Keratinocyte (primary cell): ENCODE data around the gene LHPP. TPM values are rescaled to one million over a fixed set of nuclear protein-coding genes. Genes with fewer than 3 reads are reported as not detected.

Experiments used
- DNase-seq: peaks from one replicate; pipeline ENCODE4 v3.0.0-alpha.2; 2011; ENCODE audit warnings: low read depth, missing footprints, low spot score
- FAIRE-seq: peaks from 2 replicates; lab custom pipeline; 2011; peaks lifted over from hg19 to GRCh38; lab: Jason Lieb, UNC
- H2AFZ ChIP-seq: 2 replicates; pipeline ENCODE4 v1.6.0; 2012; ENCODE audit warnings: low read length, control low read depth, inconsistent platforms; ENCODE audit not compliant: control insufficient read depth
- H3K27ac ChIP-seq: 2 replicates; pipeline ENCODE4 v1.5.1; 2011; ENCODE audit warnings: low read length; ENCODE audit not compliant: control insufficient read depth, insufficient read depth
- H3K27me3 ChIP-seq: 3 replicates; pipeline ENCODE4 v1.6.0; 2011; ENCODE audit warnings: low read length; ENCODE audit not compliant: control insufficient read depth, insufficient read depth; ENCODE audit errors: extremely low read depth
- H3K36me3 ChIP-seq, 2 experiments: 2 replicates in 1 of 2; 3 replicates in 1 of 2; pipeline ENCODE4 v1.5.1; 2011; ENCODE audit warnings: low read length in 2 of 2, mild to moderate bottlenecking in 1 of 2; ENCODE audit not compliant: control insufficient read depth in 2 of 2, insufficient read depth in 2 of 2; ENCODE audit errors: extremely low read depth in 1 of 2
- H3K4me1 ChIP-seq: 3 replicates; pipeline ENCODE4 v1.5.1; 2011; ENCODE audit warnings: low read length; ENCODE audit not compliant: control insufficient read depth, insufficient read depth; ENCODE audit errors: extremely low read depth
- H3K4me2 ChIP-seq: 3 replicates; pipeline ENCODE4 v1.6.0; 2011; ENCODE audit warnings: low read depth, low read length; ENCODE audit not compliant: control insufficient read depth, insufficient read depth; ENCODE audit errors: extremely low read depth
- H3K4me3 ChIP-seq, 3 experiments: fragments of 200-600 bp in 1 of 3; sonication (generic) in 1 of 3; 2 replicates in 2 of 3; 3 replicates in 1 of 3; pipeline ENCODE4 v1.5.1; 2011 to 2016; ENCODE audit warnings: low read length in 3 of 3, mild to moderate bottlenecking in 3 of 3, control low read depth in 2 of 3, inconsistent platforms in 1 of 3, low read depth in 1 of 3, mixed read lengths in 1 of 3, mixed run types in 1 of 3, moderate library complexity in 1 of 3; ENCODE audit not compliant: control insufficient read depth in 2 of 3, insufficient read depth in 2 of 3; ENCODE audit errors: extremely low read depth in 1 of 3
- H3K79me2 ChIP-seq: 2 replicates; pipeline ENCODE4 v1.6.0; 2012; ENCODE audit warnings: low read length; ENCODE audit not compliant: control insufficient read depth, insufficient read depth
- H3K9ac ChIP-seq: 3 replicates; pipeline ENCODE4 v1.6.0; 2011; ENCODE audit warnings: low read length; ENCODE audit not compliant: control insufficient read depth, insufficient read depth; ENCODE audit errors: extremely low read depth
- H3K9me1 ChIP-seq: 3 replicates; pipeline ENCODE4 v1.6.0; 2011; ENCODE audit warnings: low read length; ENCODE audit not compliant: control insufficient read depth, insufficient read depth; ENCODE audit errors: extremely low read depth
- H3K9me3 ChIP-seq: 2 replicates; pipeline ENCODE4 v1.5.1; 2012; ENCODE audit warnings: low read depth, low read length; ENCODE audit not compliant: control insufficient read depth
- H4K20me1 ChIP-seq: 3 replicates; pipeline ENCODE4 v1.6.0; 2011; ENCODE audit warnings: low read length; ENCODE audit not compliant: control insufficient read depth, insufficient read depth; ENCODE audit errors: extremely low read depth
- CTCF ChIP-seq, 3 experiments: IDR thresholded peaks in 1 of 3; conservative IDR thresholded peaks in 1 of 3; optimal IDR thresholded peaks in 1 of 3; 2 replicates in 2 of 3; 3 replicates in 1 of 3; pipeline versions ENCODE3 to v1.5.1; 2011; ENCODE audit warnings: low read length in 3 of 3, mild to moderate bottlenecking in 3 of 3, moderate library complexity in 2 of 3, control low read depth in 1 of 3, inconsistent platforms in 1 of 3; ENCODE audit not compliant: insufficient read depth in 2 of 3; ENCODE audit errors: extremely low read depth in 1 of 3
- EZH2 ChIP-seq: IDR thresholded peaks from one replicate; pipeline ENCODE4 v1.6.1; 2012; ENCODE audit warnings: inconsistent platforms, mild to moderate bottlenecking, low read length, moderate library complexity
- dilution Hi-C: fragments of 300-500 bp; cut with MboI; formaldehyde crosslinking; loops from one replicate; pipeline ENCODE4 v1.7.0; 2020; ENCODE audit warnings: low sequenced_read_pairs; ENCODE audit not compliant: extremely low pct_ligation_motif_present
- polyA plus RNA-seq, 5 experiments: library from polyadenylated mRNA; depleted of rRNA in 3 of 5; stranded (reverse) in 3 of 5; stranded (forward) in 1 of 5; unstranded in 1 of 5; fragments of >200 nt; gene quantifications; 1 replicate in 1 of 5; 2 replicates in 3 of 5; 3 replicates in 1 of 5; pipeline versions ENCODE4 v1.2.1 to v1.2.3, GENCODE V29; 2011 to 2012; ENCODE audit warnings: missing spikeins in 2 of 5, low read depth in 1 of 5, low replicate concordance in 1 of 5

The LHPP gene
- polyA plus RNA-seq, 1 donor (not counting 4 experiments of a cell fraction or from before 2014, with no cell fraction given) = 13.1 TPM

- TF ChIP-seq EZH2 (no peak), CTCF (optimal IDR thresholded peaks at IDR 0.05 in 1 of 3, IDR thresholded peaks at IDR 0.05 in 1 of 3, conservative IDR thresholded peaks at IDR 0.05 in 1 of 3; ENCODE audit: extremely low read depth in 1 of 3, insufficient read depth in 2 of 3, low read length in 3 of 3) (no peak)
- H3K36me3 ChIP-seq = no peaks in the 10 kb centered on the region
- dilution Hi-C loops = no loop called here
- H3K4me3 ChIP-seq = no peak overlapping the region
- H3K9me1 ChIP-seq = peaks cover 2% of the 10 kb centered on the region
- no peak overlapping the region for H3K27ac ChIP-seq
- H3K9ac ChIP-seq = no peak overlapping the region
- peaks cover 9% of the 10 kb centered on the region for H3K79me2 ChIP-seq
- peaks cover 24% of the 10 kb centered on the region for H3K4me1 ChIP-seq
- H3K27me3 ChIP-seq = no peaks in the 10 kb centered on the region
- no peaks in the 10 kb centered on the region for H3K9me3 ChIP-seq
- H3K4me2 ChIP-seq = no peak overlapping the region
- DNase-seq (no peak), FAIRE-seq (no peak)
- H4K20me1 ChIP-seq = no peaks in the 10 kb centered on the region
- H2AFZ ChIP-seq = no peak overlapping the region
These were observed 174.8 kb downstream of the LHPP start for GRCh38 chr10:124636271-124636995.

GRCh38 chr10:124637091-124637700 lies 175.6 kb downstream of the LHPP start:
- peaks cover 2% of the 10 kb centered on the region for H3K9me1 ChIP-seq
- H3K4me2 ChIP-seq = no peak overlapping the region
- H3K9ac ChIP-seq = no peak overlapping the region
- peaks cover 9% of the 10 kb centered on the region for H3K79me2 ChIP-seq
- H3K9me3 ChIP-seq = no peaks in the 10 kb centered on the region
- TF ChIP-seq EZH2 = no peak
- no peak for TF ChIP-seq CTCF (optimal IDR thresholded peaks at IDR 0.05 in 1 of 3, IDR thresholded peaks at IDR 0.05 in 1 of 3, conservative IDR thresholded peaks at IDR 0.05 in 1 of 3; ENCODE audit: extremely low read depth in 1 of 3, insufficient read depth in 2 of 3, low read length in 3 of 3)
- H4K20me1 ChIP-seq = no peaks in the 10 kb centered on the region
- dilution Hi-C loops = no loop called here
- no peak overlapping the region for H3K4me3 ChIP-seq
- no peaks in the 10 kb centered on the region for H3K27me3 ChIP-seq
- H3K4me1 ChIP-seq = peaks cover 21% of the 10 kb centered on the region
- H3K36me3 ChIP-seq = no peaks in the 10 kb centered on the region
- H3K27ac ChIP-seq = no peak overlapping the region
- H2AFZ ChIP-seq = no peak overlapping the region
- FAIRE-seq (no peak), DNase-seq (no peak)
